IPS-18a (cell line): Measurements from ENCODE around the gene EEPD1.

Source experiments
- H3K27ac ChIP-seq: one replicate; pipeline ENCODE4 v1.5.1; 2013; ENCODE audit warnings: low read length
- H3K27me3 ChIP-seq: one replicate; pipeline ENCODE4 v1.6.1; 2013; ENCODE audit warnings: mild to moderate bottlenecking, low read length; ENCODE audit not compliant: control insufficient read depth, insufficient read depth
- H3K36me3 ChIP-seq: one replicate; pipeline ENCODE4 v1.6.1; 2013; ENCODE audit warnings: low read depth, low read length; ENCODE audit not compliant: control insufficient read depth
- H3K4me1 ChIP-seq: one replicate; pipeline ENCODE4 v1.6.1; 2013; ENCODE audit warnings: low read depth, low read length; ENCODE audit not compliant: control insufficient read depth
- H3K4me3 ChIP-seq: one replicate; pipeline ENCODE4 v1.5.1; 2013; ENCODE audit warnings: low read length
- H3K9ac ChIP-seq: one replicate; pipeline ENCODE4 v1.6.1; 2013; ENCODE audit warnings: mild to moderate bottlenecking, low read length, moderate library complexity
- H3K9me3 ChIP-seq: one replicate; pipeline ENCODE4 v1.6.1; 2013; ENCODE audit warnings: low read depth, low read length; ENCODE audit not compliant: control insufficient read depth

Gene EEPD1

DNA sequence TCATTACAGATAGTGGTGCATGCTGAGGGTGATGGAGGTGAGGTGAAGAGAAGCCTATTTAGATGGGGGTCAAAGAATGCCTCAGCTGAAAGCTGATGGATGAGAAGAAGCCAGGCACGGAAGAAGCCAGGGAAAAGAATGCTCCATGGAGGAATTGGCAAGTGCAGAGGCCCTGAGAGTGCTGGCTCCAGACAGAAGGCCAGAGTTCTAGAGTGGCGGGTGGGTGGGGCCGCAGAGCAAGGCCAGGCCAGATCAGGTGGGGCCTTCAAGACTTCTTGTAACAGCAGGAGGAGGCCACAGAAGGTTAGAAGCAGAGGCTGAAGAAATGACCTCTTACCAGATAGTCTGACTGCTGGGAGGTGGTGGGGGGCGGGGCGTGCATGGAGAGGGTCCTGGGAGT, 7.3 kb downstream of the EEPD1 start:
- no peak overlapping the region for H3K27ac ChIP-seq
- H3K9me3 ChIP-seq, result no peaks in the 10 kb centered on the region
- no peaks in the 10 kb centered on the region for H3K36me3 ChIP-seq
- H3K27me3 ChIP-seq, result no peaks in the 10 kb centered on the region
- H3K9ac ChIP-seq, result no peak overlapping the region
- H3K4me3 ChIP-seq, result no peak overlapping the region
- peaks cover 14% of the 10 kb centered on the region for H3K4me1 ChIP-seq

DNA sequence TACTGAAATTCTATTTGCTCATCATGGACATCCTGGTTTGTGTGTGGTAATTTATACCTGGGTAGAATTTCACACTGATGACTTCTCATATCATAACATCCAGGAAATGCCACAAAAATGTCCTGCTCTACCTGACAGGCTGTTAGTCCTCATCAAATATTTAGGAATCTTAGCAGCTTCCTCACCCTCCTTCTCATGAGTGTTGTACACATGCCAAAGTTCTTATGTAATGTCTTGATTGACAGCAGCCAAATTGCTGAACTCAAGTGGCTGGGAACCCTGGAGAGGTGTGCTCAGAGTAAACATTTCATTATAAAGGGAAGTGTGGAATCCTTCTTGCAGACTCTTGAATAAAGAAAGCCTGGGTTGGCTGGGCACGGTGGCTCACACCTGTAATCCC, 8.9 kb downstream of the EEPD1 start:
- H3K9me3 ChIP-seq, result no peaks in the 10 kb centered on the region
- no peak overlapping the region for H3K9ac ChIP-seq

DNA sequence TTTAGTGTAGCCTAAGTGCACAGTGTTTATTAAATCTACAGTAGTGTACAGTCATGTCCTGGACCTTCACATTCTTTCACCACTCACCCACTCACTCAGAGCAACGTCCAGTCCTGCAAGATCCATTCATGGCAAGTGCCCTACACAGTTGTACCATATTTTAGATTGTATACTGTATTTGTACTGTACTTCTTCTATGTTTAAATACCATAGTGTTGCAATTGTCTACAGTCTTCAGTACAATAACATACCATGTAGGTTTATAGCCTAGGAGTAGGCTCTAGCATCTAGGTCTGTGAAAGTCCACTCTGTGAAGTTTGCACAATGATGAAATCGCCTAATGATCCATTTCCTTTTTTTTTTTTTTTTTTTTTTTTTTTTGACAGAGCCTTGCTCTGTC, 12.0 kb downstream of the EEPD1 start:
- H3K27ac ChIP-seq, result no peak overlapping the region
- no peak overlapping the region for H3K9ac ChIP-seq
- no peaks in the 10 kb centered on the region for H3K36me3 ChIP-seq
- no peaks in the 10 kb centered on the region for H3K27me3 ChIP-seq
- peaks cover 7% of the 10 kb centered on the region for H3K4me1 ChIP-seq
- H3K4me3 ChIP-seq, result no peak overlapping the region
- H3K9me3 ChIP-seq, result no peaks in the 10 kb centered on the region

More for the DNA sequence above, 8.9 kb downstream of the EEPD1 start:
- Histone ChIP-seq H3K27ac (no peak overlapping the region), H3K4me3 (no peak overlapping the region), H3K4me1 (peaks cover 7% of the 10 kb centered on the region), H3K36me3 (no peaks in the 10 kb centered on the region), H3K27me3 (no peaks in the 10 kb centered on the region)

DNA sequence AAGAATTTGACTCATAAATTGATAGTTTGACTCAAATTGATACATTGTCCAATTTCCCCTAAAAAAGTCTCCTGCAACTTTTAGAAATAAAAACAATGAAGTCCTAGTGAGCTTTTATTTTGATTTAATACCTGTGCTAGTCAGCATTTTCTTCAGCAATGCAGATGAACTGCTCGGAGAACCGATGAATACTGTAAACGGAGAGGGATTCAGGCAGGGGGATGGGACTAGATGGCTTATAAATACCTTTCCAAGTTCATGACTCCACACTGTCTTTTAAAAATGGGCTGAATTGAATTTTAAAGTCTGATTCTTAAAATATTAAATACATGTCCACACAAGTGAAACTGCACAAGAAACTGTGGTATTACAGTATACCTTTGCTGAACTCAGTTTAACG, 12.7 kb downstream of the EEPD1 start:
- Histone ChIP-seq H3K9ac (no peak overlapping the region), H3K27ac (no peak overlapping the region), H3K9me3 (no peaks in the 10 kb centered on the region), H3K27me3 (no peaks in the 10 kb centered on the region), H3K4me3 (no peak overlapping the region), H3K4me1 (peaks cover 7% of the 10 kb centered on the region), H3K36me3 (no peaks in the 10 kb centered on the region)

DNA sequence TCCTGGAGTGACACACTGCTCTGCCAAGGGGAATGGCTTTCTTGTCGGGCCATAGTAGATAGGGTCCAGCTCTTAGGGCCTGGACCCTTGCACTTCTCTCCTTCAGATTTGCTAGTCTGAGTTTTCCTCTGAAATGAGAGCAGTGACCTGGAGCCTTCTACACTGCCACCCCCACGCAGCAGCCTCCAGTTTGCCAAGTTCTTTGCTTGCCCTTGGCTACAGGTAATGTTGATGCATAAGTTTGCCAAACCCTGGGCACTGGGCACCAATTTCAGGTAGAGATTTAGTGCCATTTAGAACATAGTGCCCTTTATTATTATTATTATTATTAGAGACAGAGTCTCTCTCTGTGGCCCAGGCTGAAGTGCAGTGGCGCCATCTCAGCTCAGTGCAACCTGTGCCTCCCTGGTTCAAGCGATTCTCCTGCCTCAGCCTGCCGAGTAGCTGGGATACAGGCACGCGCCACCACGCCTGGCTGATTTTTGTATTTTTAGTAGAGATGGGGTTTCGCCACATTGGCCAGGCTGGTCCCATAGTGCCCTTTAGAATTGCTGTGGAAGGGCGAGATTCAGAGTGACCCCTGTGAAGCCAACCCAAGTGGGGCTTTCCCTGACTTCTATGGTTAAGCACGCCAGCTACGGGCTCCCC, 14.5 kb downstream of the EEPD1 start:
- H3K27me3 ChIP-seq, result no peaks in the 10 kb centered on the region
- no peaks in the 10 kb centered on the region for H3K9me3 ChIP-seq
- no peaks in the 10 kb centered on the region for H3K36me3 ChIP-seq
- H3K4me3 ChIP-seq, result no peak overlapping the region
- no peak overlapping the region for H3K27ac ChIP-seq
- H3K4me1 ChIP-seq, result peaks cover 7% of the 10 kb centered on the region
- no peak overlapping the region for H3K9ac ChIP-seq

DNA sequence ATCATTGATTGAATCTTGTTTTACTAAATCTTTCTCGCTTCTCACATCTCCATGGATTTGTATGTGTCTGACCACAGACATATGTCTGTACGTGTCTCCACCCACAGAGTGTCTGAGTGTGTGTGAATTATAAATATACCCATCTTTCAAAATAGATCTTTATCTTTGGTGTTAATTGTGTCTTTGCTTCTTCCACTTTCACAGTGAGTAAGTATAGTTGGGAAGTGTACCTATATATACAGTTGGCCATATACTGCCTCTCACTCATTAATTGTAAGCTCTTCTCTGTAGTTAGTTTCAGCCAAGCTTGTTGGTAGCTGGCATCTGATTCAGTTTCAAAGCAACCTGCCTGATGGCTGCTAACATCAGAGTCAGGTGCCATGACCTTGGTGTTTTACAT, 18.4 kb downstream of the EEPD1 start:
- no peak overlapping the region for H3K27ac ChIP-seq

DNA sequence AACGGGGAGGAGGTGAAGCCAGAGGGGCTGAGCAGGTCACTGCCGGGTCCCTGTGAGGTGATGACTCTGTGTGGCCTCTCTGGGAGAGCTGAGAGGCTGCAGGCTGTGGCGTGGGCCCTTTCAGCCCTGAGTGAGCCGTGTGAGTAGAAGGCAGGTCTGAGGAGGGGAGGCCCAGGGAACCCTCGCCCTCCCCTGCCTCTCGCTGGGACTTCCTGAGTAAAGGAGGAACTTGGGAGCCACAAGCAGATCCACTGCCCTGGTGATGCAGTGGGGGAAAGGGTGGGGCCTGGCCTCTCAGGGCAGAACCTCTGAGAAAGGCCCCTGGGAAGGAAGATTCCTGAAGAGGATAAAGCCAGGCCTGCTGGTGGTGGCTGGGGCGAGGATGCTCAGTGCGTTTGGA, 22.8 kb downstream of the EEPD1 start:
- Histone ChIP-seq H3K27me3 (no peaks in the 10 kb centered on the region), H3K4me3 (no peak overlapping the region), H3K4me1 (no peaks in the 10 kb centered on the region), H3K9ac (no peak overlapping the region), H3K36me3 (no peaks in the 10 kb centered on the region), H3K27ac (no peak overlapping the region), H3K9me3 (no peaks in the 10 kb centered on the region)

More for the DNA sequence above, 18.4 kb downstream of the EEPD1 start:
- no peak overlapping the region for H3K4me3 ChIP-seq
- no peaks in the 10 kb centered on the region for H3K27me3 ChIP-seq
- no peaks in the 10 kb centered on the region for H3K9me3 ChIP-seq
- H3K9ac ChIP-seq, result no peak overlapping the region
- H3K4me1 ChIP-seq, result no peaks in the 10 kb centered on the region
- no peaks in the 10 kb centered on the region for H3K36me3 ChIP-seq

DNA sequence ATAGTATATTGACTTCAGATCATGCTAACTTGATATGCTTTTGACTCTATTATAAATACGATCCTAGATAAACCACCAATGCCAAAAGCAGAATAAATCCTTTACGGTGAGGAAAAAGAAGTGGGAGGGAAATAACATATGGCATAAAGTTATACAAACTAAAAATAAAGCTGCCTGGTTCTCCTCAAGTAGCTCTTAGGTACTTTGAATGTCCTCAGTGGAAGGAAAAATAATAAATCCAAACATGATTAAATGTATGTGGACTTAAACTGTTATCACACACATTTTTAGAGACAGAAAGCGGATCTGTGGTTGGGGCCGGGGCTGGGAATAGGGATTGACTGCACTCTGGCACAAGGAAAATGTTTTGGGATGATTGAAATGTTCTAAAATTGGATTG, 23.6 kb downstream of the EEPD1 start:
- Histone ChIP-seq H3K4me1 (no peaks in the 10 kb centered on the region), H3K27ac (no peak overlapping the region), H3K36me3 (no peaks in the 10 kb centered on the region), H3K9me3 (no peaks in the 10 kb centered on the region), H3K9ac (no peak overlapping the region), H3K27me3 (no peaks in the 10 kb centered on the region), H3K4me3 (no peak overlapping the region)

DNA sequence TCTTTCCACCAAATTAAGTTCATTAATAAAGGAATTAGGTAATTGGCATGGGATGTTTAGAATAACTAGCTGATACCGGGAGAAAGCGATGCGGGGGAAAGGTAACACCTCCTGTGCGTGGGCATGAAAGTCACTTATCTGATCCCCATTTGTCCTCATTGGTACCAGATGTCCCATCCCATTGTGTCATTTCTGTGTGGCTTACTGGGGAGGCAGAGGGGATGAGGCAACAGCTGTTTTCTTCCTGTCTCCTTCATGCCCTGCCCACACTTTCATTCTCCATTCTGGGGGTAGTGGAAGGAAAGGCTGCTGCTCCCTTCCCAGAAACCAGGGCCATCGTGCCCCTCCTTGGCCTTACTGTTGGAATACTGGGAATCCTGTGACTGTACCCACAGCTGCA, 27.1 kb downstream of the EEPD1 start:
- Histone ChIP-seq H3K4me3 (no peak overlapping the region), H3K9ac (no peak overlapping the region), H3K4me1 (no peaks in the 10 kb centered on the region), H3K36me3 (no peaks in the 10 kb centered on the region), H3K27ac (no peak overlapping the region), H3K27me3 (no peaks in the 10 kb centered on the region), H3K9me3 (no peaks in the 10 kb centered on the region)

DNA sequence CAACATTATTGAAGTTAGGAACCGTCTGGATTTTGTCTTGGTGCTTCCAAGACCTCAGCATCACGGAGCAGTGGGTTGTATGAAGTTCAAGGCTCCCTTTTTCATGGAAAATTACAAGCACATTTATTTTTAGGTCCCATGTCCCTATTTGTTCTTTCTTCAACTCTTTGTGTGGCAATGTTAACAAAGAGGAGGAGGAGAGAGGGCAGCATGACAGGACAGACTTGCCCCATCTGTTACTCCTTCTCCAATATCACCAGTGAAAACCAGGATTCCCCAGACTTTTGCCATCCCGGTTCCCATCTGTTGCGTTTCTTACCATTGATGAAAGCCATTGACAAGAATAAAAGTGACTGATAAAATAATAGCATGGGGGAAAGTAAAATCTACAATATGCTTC, 28.6 kb downstream of the EEPD1 start:
- no peaks in the 10 kb centered on the region for H3K4me1 ChIP-seq

DNA sequence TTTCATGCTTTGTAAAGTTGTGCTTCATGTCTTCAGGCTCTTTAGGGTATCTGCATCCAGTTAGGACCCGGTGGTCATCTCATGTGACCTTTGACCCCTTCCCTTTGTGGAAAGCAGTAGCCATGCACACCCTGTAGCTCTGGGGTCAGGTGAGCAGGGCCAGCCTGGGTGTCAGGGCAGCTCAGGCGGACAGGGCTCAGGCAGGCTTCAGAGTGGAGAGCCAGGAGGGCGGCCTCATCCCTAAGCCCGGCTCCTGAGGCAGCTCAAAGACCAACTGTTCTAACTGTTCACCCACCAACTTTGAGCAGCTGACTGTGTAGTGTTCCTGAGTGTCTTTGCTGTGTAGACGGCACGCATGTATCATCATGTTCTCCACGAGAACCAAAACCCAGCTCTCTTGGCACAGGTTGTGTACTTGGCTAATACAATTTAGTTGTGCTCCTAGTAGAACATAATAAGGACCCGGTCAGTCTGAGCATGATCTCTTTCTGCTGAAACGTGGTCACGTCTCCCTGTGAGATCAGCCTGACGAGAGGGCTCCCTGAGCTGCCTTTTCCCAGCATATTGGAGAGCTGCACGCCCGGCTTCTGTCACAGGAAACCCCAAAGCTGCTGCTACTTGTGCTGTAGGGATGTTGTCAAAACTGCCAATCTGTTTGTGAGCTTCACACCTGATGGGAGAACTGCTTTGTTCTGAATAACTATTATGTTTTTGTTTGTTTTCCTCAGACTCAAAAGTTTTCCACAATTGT, 30.0 kb downstream of the EEPD1 start:
- Histone ChIP-seq H3K36me3 (no peaks in the 10 kb centered on the region), H3K4me1 (no peaks in the 10 kb centered on the region), H3K9me3 (no peaks in the 10 kb centered on the region), H3K27ac (no peak overlapping the region), H3K9ac (no peak overlapping the region), H3K4me3 (no peak overlapping the region), H3K27me3 (no peaks in the 10 kb centered on the region)

More for the DNA sequence above, 28.6 kb downstream of the EEPD1 start:
- Histone ChIP-seq H3K9ac (no peak overlapping the region), H3K27ac (no peak overlapping the region), H3K9me3 (no peaks in the 10 kb centered on the region), H3K27me3 (no peaks in the 10 kb centered on the region), H3K36me3 (no peaks in the 10 kb centered on the region), H3K4me3 (no peak overlapping the region)

DNA sequence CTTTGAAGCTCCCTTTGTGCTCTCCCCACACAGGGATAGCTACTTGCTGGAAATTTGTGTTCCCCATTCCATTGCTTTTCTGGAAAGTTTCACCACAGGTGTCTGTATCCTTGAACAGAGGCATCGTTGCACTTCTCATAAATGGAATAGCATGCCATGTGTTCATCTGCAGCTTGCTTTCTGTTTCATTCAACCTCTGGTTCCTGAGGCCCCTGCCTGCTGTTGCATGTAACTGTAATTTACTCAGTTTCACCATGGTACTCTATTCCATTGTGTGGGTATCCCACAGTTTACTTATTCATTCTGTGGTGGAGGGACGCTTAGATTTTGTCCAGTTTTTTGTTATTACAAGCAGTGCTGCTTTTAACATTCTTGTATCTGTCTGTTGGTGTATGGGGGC, 32.0 kb downstream of the EEPD1 start:
- H3K36me3 ChIP-seq, result no peaks in the 10 kb centered on the region
- H3K27ac ChIP-seq, result no peak overlapping the region
- H3K9ac ChIP-seq, result no peak overlapping the region
- no peak overlapping the region for H3K4me3 ChIP-seq
- H3K27me3 ChIP-seq, result no peaks in the 10 kb centered on the region
- H3K4me1 ChIP-seq, result no peaks in the 10 kb centered on the region
- no peaks in the 10 kb centered on the region for H3K9me3 ChIP-seq
